ENCODE data around the gene NOS3. TPM values are rescaled to one million over a fixed set of nuclear protein-coding genes. Genes with fewer than 3 reads are reported as not detected.

Gene NOS3
- total RNA-seq, 1 experiment from 2014 or later: 16.5 TPM

GRCh38 chr7:150967349-150967748 is 23.5 kb upstream of the NOS3 start:
- Histone ChIP-seq H3K36me3 (replicated peaks; ENCODE audit: control insufficient read depth, insufficient read depth, low read length) (no peaks in the 10 kb centered on the region), H3K4me3 (ENCODE audit: insufficient read depth, low read depth, low read length) (no peak overlapping the region), H3K27me3 (ENCODE audit: control insufficient read depth, insufficient read depth, low read length) (no peaks in the 10 kb centered on the region)
- DNase-seq: no peak

- H3K36me3 ChIP-seq (replicated peaks; ENCODE audit: control insufficient read depth, insufficient read depth, low read length): no peaks in the 10 kb centered on the region
- no peak overlapping the region for H3K4me3 ChIP-seq (ENCODE audit: insufficient read depth, low read depth, low read length)
- H3K27me3 ChIP-seq (ENCODE audit: control insufficient read depth, insufficient read depth, low read length): no peaks in the 10 kb centered on the region; the same call in 1 of the 2 replicates
- DNase-seq: no peak
Observed at GRCh38 chr7:150968056-150968733, 22.6 kb upstream of the NOS3 start.

GRCh38 chr7:150968734-150969372 is 22.0 kb upstream of the NOS3 start:
- peak; percentile 70 for DNase-seq
- H3K27me3 ChIP-seq (ENCODE audit: control insufficient read depth, insufficient read depth, low read length): peaks cover 3% of the 10 kb centered on the region
- H3K4me3 ChIP-seq (ENCODE audit: insufficient read depth, low read depth, low read length): no peak overlapping the region
- no peaks in the 10 kb centered on the region for H3K36me3 ChIP-seq (replicated peaks; ENCODE audit: control insufficient read depth, insufficient read depth, low read length)

GRCh38 chr7:150969475-150969874 is 21.3 kb upstream of the NOS3 start:
- Histone ChIP-seq H3K36me3 (replicated peaks; ENCODE audit: control insufficient read depth, insufficient read depth, low read length) (no peaks in the 10 kb centered on the region), H3K4me3 (ENCODE audit: insufficient read depth, low read depth, low read length) (no peak overlapping the region), H3K27me3 (ENCODE audit: control insufficient read depth, insufficient read depth, low read length) (peaks cover 6% of the 10 kb centered on the region)
- no peak for DNase-seq

GRCh38 chr7:150970424-150970823 is 20.4 kb upstream of the NOS3 start:
- Histone ChIP-seq H3K36me3 (replicated peaks; ENCODE audit: control insufficient read depth, insufficient read depth, low read length) (no peaks in the 10 kb centered on the region), H3K27me3 (ENCODE audit: control insufficient read depth, insufficient read depth, low read length) (peaks cover 14% of the 10 kb centered on the region), H3K4me3 (ENCODE audit: insufficient read depth, low read depth, low read length) (no peak overlapping the region)
- no peak for DNase-seq

- H3K36me3 ChIP-seq (replicated peaks; ENCODE audit: control insufficient read depth, insufficient read depth, low read length): no peaks in the 10 kb centered on the region
- peak; percentile 74 for DNase-seq
- H3K4me3 ChIP-seq (ENCODE audit: insufficient read depth, low read depth, low read length): no peak overlapping the region
- peaks cover 22% of the 10 kb centered on the region for H3K27me3 ChIP-seq (ENCODE audit: control insufficient read depth, insufficient read depth, low read length)
Observed at GRCh38 chr7:150971242-150972022, 19.4 kb upstream of the NOS3 start.

GRCh38 chr7:150972023-150972468 is 18.8 kb upstream of the NOS3 start:
- DNase-seq: no peak
- H3K27me3 ChIP-seq (ENCODE audit: control insufficient read depth, insufficient read depth, low read length): peaks cover 27% of the 10 kb centered on the region
- H3K36me3 ChIP-seq (replicated peaks; ENCODE audit: control insufficient read depth, insufficient read depth, low read length): no peaks in the 10 kb centered on the region
- no peak overlapping the region for H3K4me3 ChIP-seq (ENCODE audit: insufficient read depth, low read depth, low read length)

GRCh38 chr7:150972741-150973140 is 18.1 kb upstream of the NOS3 start:
- H3K4me3 ChIP-seq (ENCODE audit: insufficient read depth, low read depth, low read length): no peak overlapping the region
- H3K36me3 ChIP-seq (replicated peaks; ENCODE audit: control insufficient read depth, insufficient read depth, low read length): no peaks in the 10 kb centered on the region
- peaks cover 32% of the 10 kb centered on the region for H3K27me3 ChIP-seq (ENCODE audit: control insufficient read depth, insufficient read depth, low read length)
- no peak for DNase-seq

- Histone ChIP-seq H3K36me3 (replicated peaks; ENCODE audit: control insufficient read depth, insufficient read depth, low read length) (no peaks in the 10 kb centered on the region), H3K4me3 (ENCODE audit: insufficient read depth, low read depth, low read length) (peak overlapping the region; percentile 78; the same call in 1 of the 2 replicates), H3K27me3 (ENCODE audit: control insufficient read depth, insufficient read depth, low read length) (peaks cover 32% of the 10 kb centered on the region)
- DNase-seq: peak; percentile 88
Observed at GRCh38 chr7:150973571-150974451, 17.0 kb upstream of the NOS3 start.

GRCh38 chr7:150974468-150975391 is 16.1 kb upstream of the NOS3 start:
- Histone ChIP-seq H3K4me3 (ENCODE audit: insufficient read depth, low read depth, low read length) (peak overlapping the region; percentile 78), H3K27me3 (ENCODE audit: control insufficient read depth, insufficient read depth, low read length) (peaks cover 36% of the 10 kb centered on the region), H3K36me3 (replicated peaks; ENCODE audit: control insufficient read depth, insufficient read depth, low read length) (no peaks in the 10 kb centered on the region)
- DNase-seq: peak; percentile 89

- no peak for DNase-seq
- Histone ChIP-seq H3K27me3 (ENCODE audit: control insufficient read depth, insufficient read depth, low read length) (peaks cover 45% of the 10 kb centered on the region), H3K36me3 (replicated peaks; ENCODE audit: control insufficient read depth, insufficient read depth, low read length) (no peaks in the 10 kb centered on the region), H3K4me3 (ENCODE audit: insufficient read depth, low read depth, low read length) (no peak overlapping the region; the same call in 1 of the 2 replicates)
Observed at GRCh38 chr7:150975536-150976319, 15.1 kb upstream of the NOS3 start.

GRCh38 chr7:150976529-150977381 is 14.1 kb upstream of the NOS3 start:
- Histone ChIP-seq H3K36me3 (replicated peaks; ENCODE audit: control insufficient read depth, insufficient read depth, low read length) (no peaks in the 10 kb centered on the region), H3K4me3 (ENCODE audit: insufficient read depth, low read depth, low read length) (peak overlapping the region; percentile 40), H3K27me3 (ENCODE audit: control insufficient read depth, insufficient read depth, low read length) (peaks cover 53% of the 10 kb centered on the region)
- peak; percentile 88 for DNase-seq
